GM12878 (cell line): Measurements from ENCODE around the gene TRABD2B. TPM values are rescaled to one million over a fixed set of nuclear protein-coding genes. Genes with fewer than 3 reads are reported as not detected.

Experiments
- ATAC-seq: fragments of 200-7000 bp; cut with Tn5 transposase; 3 replicates; pipeline ENCODE4 v1.9.1; 2020; ENCODE audit warnings: mild to moderate bottlenecking, moderate library complexity
- BruUV-seq: library from RNA; stranded (reverse); fragments of 400-500 nt; replicated peaks from 2 replicates; lab custom pipeline; 2021; lab: Mats Ljungman, UMichigan
- CTCF ChIA-PET: fragments of 300-600 bp; sonication (Branson Sonifier 250); formaldehyde crosslinking; extraction: SDS; loops from one replicate; lab custom pipeline; 2021; ENCODE audit warnings: inconsistent platforms; lab: Yijun Ruan, JAX
- POLR2A ChIA-PET: fragments of 350-600 bp; formaldehyde crosslinking; extraction: SDS; loops from one replicate; lab custom pipeline; 2021; ENCODE audit warnings: inconsistent platforms; lab: Charles Lee
- RAD21 ChIA-PET: fragments of 300-600 bp; sonication (Branson Sonifier 250); formaldehyde crosslinking; loops from one replicate; lab custom pipeline; 2023; ENCODE audit warnings: antibody characterized with exemption; ENCODE audit not compliant: unreplicated experiment; lab: Charles Lee
- SMC1A ChIA-PET: fragments of 300-600 bp; sonication (Branson Sonifier 250); formaldehyde crosslinking; loops from one replicate; lab custom pipeline; 2023; ENCODE audit not compliant: unreplicated experiment, uncharacterized antibody; lab: Charles Lee
- DNase-seq: peaks from one replicate; pipeline ENCODE4 v3.0.0-alpha.2; 2011; ENCODE audit warnings: low read depth, low spot score
- FAIRE-seq: peaks from 3 replicates; lab custom pipeline; 2011; peaks lifted over from hg19 to GRCh38; lab: Jason Lieb, UNC
- H2AFZ ChIP-seq: 2 replicates; pipeline ENCODE4 v1.6.0; 2011; ENCODE audit warnings: low read depth, low read length, control low read depth; ENCODE audit not compliant: control insufficient read depth
- H3K27ac ChIP-seq: 2 replicates; pipeline ENCODE4 v1.5.1; 2011; ENCODE audit warnings: control low read depth; ENCODE audit not compliant: control insufficient read depth, insufficient read depth
- H3K27me3 ChIP-seq, 2 experiments: replicated peaks in 1 of 2; 2 replicates each; pipeline versions ENCODE4 v1.6.0 to v1.6.1; 2011; ENCODE audit warnings: low read length in 1 of 2; ENCODE audit not compliant: control insufficient read depth in 2 of 2, insufficient read depth in 2 of 2
- H3K36me3 ChIP-seq, 2 experiments: 2 replicates each; pipeline ENCODE4 v1.5.1; 2011; ENCODE audit warnings: low read length in 1 of 2; ENCODE audit not compliant: control insufficient read depth in 2 of 2, insufficient read depth in 2 of 2
- H3K4me1 ChIP-seq: 2 replicates; pipeline ENCODE4 v1.6.1; 2011; ENCODE audit warnings: mild to moderate bottlenecking, low read length, moderate library complexity, mixed read lengths; ENCODE audit not compliant: control insufficient read depth, insufficient read depth
- H3K4me2 ChIP-seq: 2 replicates; pipeline ENCODE4 v1.6.0; 2011; ENCODE audit warnings: control low read depth; ENCODE audit not compliant: control insufficient read depth, insufficient read depth
- H3K4me3 ChIP-seq: fragments of 200-600 bp; sonication (generic); 2 replicates; pipeline ENCODE4 v1.5.1; 2016
- H3K79me2 ChIP-seq: 2 replicates; pipeline ENCODE4 v1.6.0; 2011; ENCODE audit warnings: low read length; ENCODE audit not compliant: control insufficient read depth, insufficient read depth
- H3K9ac ChIP-seq: 2 replicates; pipeline ENCODE4 v1.8.0; 2011; ENCODE audit warnings: low read length, control low read depth, mixed read lengths; ENCODE audit not compliant: control insufficient read depth, insufficient read depth
- H3K9me3 ChIP-seq: replicated peaks from 3 replicates; pipeline ENCODE4 v1.5.1; 2011; ENCODE audit warnings: mild to moderate bottlenecking, low read length; ENCODE audit not compliant: control insufficient read depth, insufficient read depth
- H4K20me1 ChIP-seq: 2 replicates; pipeline ENCODE4 v1.6.0; 2011; ENCODE audit not compliant: control insufficient read depth, insufficient read depth
- BHLHE40 ChIP-seq, 2 experiments: fragments of 450-650 bp in 1 of 2; IDR thresholded peaks; 2 replicates each; pipeline ENCODE4 v1.6.1; 2011 to 2017; ENCODE audit warnings: low read depth in 2 of 2, borderline replicate concordance in 1 of 2, improper control_type of control experiment in 1 of 2, low read length in 1 of 2, mild to moderate bottlenecking in 1 of 2
- BMI1 ChIP-seq: fragments of 450-650 bp; IDR thresholded peaks from 2 replicates; pipeline ENCODE4 v1.6.1; 2016; ENCODE audit warnings: mild to moderate bottlenecking, moderate library complexity, borderline replicate concordance
- FOS ChIP-seq: IDR thresholded peaks from 3 replicates; pipeline ENCODE4 v1.6.1; 2011; ENCODE audit warnings: borderline replicate concordance; ENCODE audit not compliant: insufficient read length; ENCODE audit errors: extremely low read depth
- GATAD2B ChIP-seq: fragments of 450-650 bp; conservative IDR thresholded peaks from 2 replicates; pipeline ENCODE4 v1.6.1; 2017; ENCODE audit warnings: low read depth, mild to moderate bottlenecking, moderate library complexity
- HDAC2 ChIP-seq: fragments of 200-600 bp; sonication (generic); IDR thresholded peaks from 2 replicates; pipeline ENCODE4 v1.6.1; 2017
- HDGF ChIP-seq: fragments of 450-650 bp; IDR thresholded peaks from 2 replicates; pipeline ENCODE4 v1.6.1; 2016; ENCODE audit warnings: antibody characterized with exemption
- IRF5 ChIP-seq: fragments of 450-650 bp; IDR thresholded peaks from 2 replicates; pipeline ENCODE4 v1.6.1; 2017; ENCODE audit warnings: borderline replicate concordance
- JUND ChIP-seq: IDR thresholded peaks from 2 replicates; pipeline ENCODE4 v1.6.1; 2012; ENCODE audit warnings: low read depth, mild to moderate bottlenecking, low read length, improper control_type of control experiment, moderate library complexity
- MXI1 ChIP-seq: fragments of 150-350 bp; IDR thresholded peaks from 2 replicates; pipeline ENCODE4 v1.6.1; 2011; ENCODE audit warnings: low read depth, mild to moderate bottlenecking, inconsistent platforms, low read length, improper control_type of control experiment
- MYC ChIP-seq: IDR thresholded peaks from 2 replicates; pipeline ENCODE4 v1.6.1; 2011; ENCODE audit warnings: mild to moderate bottlenecking, low read length, moderate library complexity, inconsistent platforms; ENCODE audit not compliant: insufficient read depth, insufficient replicate concordance, insufficient read length, severe bottlenecking
- NR2C1 ChIP-seq: fragments of 450-650 bp; IDR thresholded peaks from 2 replicates; pipeline ENCODE4 v1.6.1; 2017; ENCODE audit warnings: antibody characterized with exemption, mild to moderate bottlenecking, moderate library complexity
- PKNOX1 ChIP-seq: fragments of 450-650 bp; IDR thresholded peaks from 2 replicates; pipeline ENCODE4 v1.6.1; 2016; ENCODE audit warnings: mild to moderate bottlenecking
- POLR2A ChIP-seq: IDR thresholded peaks from 2 replicates; pipeline ENCODE4 v1.6.1; 2011; ENCODE audit warnings: low read depth, mild to moderate bottlenecking, low read length
- RUNX3 ChIP-seq: IDR thresholded peaks from 2 replicates; pipeline ENCODE4 v1.6.1; 2012; ENCODE audit warnings: low read length, inconsistent platforms
- SIX5 ChIP-seq: IDR thresholded peaks from 2 replicates; pipeline ENCODE4 v1.6.1; 2011; ENCODE audit warnings: mild to moderate bottlenecking, low read depth, low read length, moderate library complexity; ENCODE audit not compliant: severe bottlenecking
- SMARCA5 ChIP-seq: fragments of 450-650 bp; IDR thresholded peaks from 2 replicates; pipeline ENCODE4 v1.6.1; 2017; ENCODE audit warnings: mild to moderate bottlenecking
- ZNF687 ChIP-seq: fragments of 450-650 bp; IDR thresholded peaks from 2 replicates; pipeline ENCODE4 v1.6.1; 2017; ENCODE audit warnings: mild to moderate bottlenecking, moderate library complexity
- WGBS: methylation state at CpG from one replicate; pipeline ENCODE4 v1.1.6; 2016; ENCODE audit warnings: low lambda C conversion rate; ENCODE audit not compliant: insufficient replicate concordance, insufficient coverage; ENCODE audit errors: missing lambda C conversion rate; 5-methylcytosine and 5-hydroxymethylcytosine counted together
- in situ Hi-C: fragments of 300-500 bp; cut with MboI; formaldehyde crosslinking; loops from 9 replicates; pipeline ENCODE4 v1.14.3; 2018; ENCODE audit warnings: mixed read lengths
- intact Hi-C: fragments of 100-400 bp; cut with micrococcal nuclease; formaldehyde crosslinking; loops from one replicate; pipeline ENCODE4 v1.14.2; 2022; ENCODE audit not compliant: unreplicated experiment
- polyA plus RNA-seq, 11 experiments: library from polyadenylated mRNA; depleted of rRNA in 4 of 11; unstranded in 6 of 11; stranded (reverse) in 5 of 11; fragments of >200 nt; fragmentation: Nextera tagmentation in 4 of 11; fragmentation: Illumina TruSeq in 1 of 11; extraction: Ambion mirVana in 4 of 11; extraction: Trizol in 1 of 11; gene quantifications; 1 replicate in 1 of 11; 2 replicates in 10 of 11; pipeline versions ENCODE4 v1.2.1 to v1.2.3, GENCODE V29; 2011 to 2016; ENCODE audit warnings: inconsistent platforms in 2 of 11, missing spikeins in 2 of 11, low read depth in 1 of 11
- total RNA-seq, 4 experiments: library from RNA; depleted of rRNA in 3 of 4; stranded (reverse); fragments of >200 nt in 3 of 4; fragmentation: Illumina TruSeq in 1 of 4; extraction: Trizol in 1 of 4; gene quantifications; 2 replicates each; pipeline versions ENCODE4 v1.2.1 to v1.2.3, GENCODE V29; 2013 to 2021

TRABD2B gene
- total and polyA plus RNA-seq, 10 of the 15 experiments (the other 5 are each of a cell fraction or from before 2014, with no cell fraction given), result not detected

GRCh38 chr1:47778280-47778679 lies 218.9 kb downstream of the TRABD2B start (continued):
- no peak for TF ChIP-seq ZNF687

GRCh38 chr1:47777322-47777721 lies 219.9 kb downstream of the TRABD2B start:
- no peaks in the 10 kb centered on the region for H3K79me2 ChIP-seq
- RAD21 ChIA-PET, result no interaction called here
- no peak overlapping the region for H2AFZ ChIP-seq
- ATAC-seq (no peak), FAIRE-seq (no peak), DNase-seq (no peak)
- CTCF ChIA-PET, result interaction anchor here (1.4 kb wide), 1 partner anchor 21 kb away, joined by 4 read pairs; no protein-coding TSS in a partner anchor
- TF ChIP-seq IRF5, result no peak
- no peak for TF ChIP-seq SIX5
- TF ChIP-seq BHLHE40 (IDR thresholded peaks at IDR 0.05; ENCODE audit: borderline replicate concordance in 1 of 2, low read depth in 2 of 2, low read length in 1 of 2), result no peak
- no peak for TF ChIP-seq FOS
- TF ChIP-seq NR2C1, result no peak
- no peak for TF ChIP-seq MXI1
- no peak for TF ChIP-seq HDGF
- TF ChIP-seq RUNX3, result no peak
- TF ChIP-seq BMI1, result no peak
- TF ChIP-seq MYC, result no peak
- TF ChIP-seq HDAC2, result no peak
- no peak for TF ChIP-seq GATAD2B
- TF ChIP-seq POLR2A, result no peak
- TF ChIP-seq PKNOX1, result no peak
- no peak for TF ChIP-seq JUND
- TF ChIP-seq SMARCA5, result no peak
- H3K36me3 ChIP-seq, result no peaks in the 10 kb centered on the region
- SMC1A ChIA-PET, result no interaction called here
- no peak overlapping the region for H3K4me2 ChIP-seq
- intact Hi-C loops (no loop called here), in situ Hi-C loops (no loop called here)
- BruUV-seq, result no TSS peak
- H4K20me1 ChIP-seq, result no peaks in the 10 kb centered on the region
- H3K4me3 ChIP-seq, result no peak overlapping the region
- H3K4me1 ChIP-seq, result no peaks in the 10 kb centered on the region
- H3K9ac ChIP-seq, result no peak overlapping the region
- no peaks in the 10 kb centered on the region for H3K9me3 ChIP-seq
- no peak overlapping the region for H3K27ac ChIP-seq
- no peaks in the 10 kb centered on the region; a peak in 3 of 4 replicates for H3K27me3 ChIP-seq
- 25% methylated on average over 6 of the region's 6 CpGs for WGBS
- POLR2A ChIA-PET, result no interaction called here
